ENCODE measurements around the gene TAS1R3. TPM values are rescaled to one million over a fixed set of nuclear protein-coding genes. Genes with fewer than 3 reads are reported as not detected.
"Not testable (repeated sequence)": the region's sequence is repeated elsewhere in the genome, so short reads cannot be mapped to it uniquely, and the experiment has no call there.

TAS1R3 gene
- total RNA-seq, 1 experiment from 2014 or later = 0.07 TPM

DNA sequence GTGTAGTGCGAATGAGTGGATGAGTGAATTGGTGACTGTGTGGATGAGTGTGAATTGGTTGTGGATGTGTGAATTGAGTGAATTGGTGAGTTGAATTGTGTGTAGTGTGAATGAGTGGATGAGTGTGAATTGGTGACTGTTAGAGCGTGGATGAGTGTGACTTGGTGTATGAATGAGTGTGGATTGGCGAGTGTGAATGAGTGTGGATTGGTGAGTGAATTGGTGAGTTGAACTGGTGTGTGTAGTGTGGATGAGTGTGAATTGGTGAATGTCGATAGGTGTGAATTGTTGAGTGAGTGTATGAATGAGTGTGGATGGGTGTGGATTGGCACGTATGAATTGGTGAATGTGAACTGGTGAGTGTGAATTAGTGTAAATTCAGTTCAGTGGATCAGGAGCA lies 36.2 kb downstream of the TAS1R3 start:
- no peak for ATAC-seq
- RAD21 ChIA-PET (ENCODE audit: low non-redundant PET in 1 of 2, low total read pairs in 2 of 2, uncharacterized antibody in 2 of 2, unreplicated experiment in 2 of 2) = no interaction called here
- DNase-seq (ENCODE audit: low read depth, low spot score) = no peak
- CTCF ChIA-PET = no interaction called here
- Histone ChIP-seq H3K4me3 (replicated peaks in 1 of 2; ENCODE audit: low read depth in 1 of 2, low read length in 2 of 2) (no peak overlapping the region), H3K9me2 (ENCODE audit: insufficient read depth) (0 out of 2 replicates have a peak, but pooled peaks cover 3% of the 10 kb centered on the region), H3K9me3 (ENCODE audit: control insufficient read depth in 1 of 2, insufficient read depth in 1 of 2, low read depth in 1 of 2, low read length in 2 of 2) (peaks cover 0 to 16% of the 10 kb centered on the region in 2 experiments; a peak in 1 of 4 replicates), H3K36me3 (ENCODE audit: control insufficient read depth in 1 of 2, insufficient read depth in 2 of 2, low read length in 2 of 2) (no peaks in the 10 kb centered on the region; a peak in 1 of 4 replicates), H3K9ac (ENCODE audit: low read length) (no peak overlapping the region), H2AFZ (ENCODE audit: low read depth, low read length, poor library complexity, severe bottlenecking) (no peak overlapping the region), H3K4me2 (ENCODE audit: low read length) (no peak overlapping the region), H3K79me2 (ENCODE audit: insufficient read depth, low read length) (peaks cover 3% of the 10 kb centered on the region; the same call in 1 of the 2 replicates), H4K20me1 (ENCODE audit: insufficient read depth) (no peaks in the 10 kb centered on the region), H3K27me3 (ENCODE audit: insufficient read depth, low read length) (no peaks in the 10 kb centered on the region), H3K27ac (ENCODE audit: low read depth, low read length) (no peak overlapping the region), H3K4me1 (ENCODE audit: control insufficient read depth in 1 of 2, insufficient read depth in 2 of 2, low read length in 2 of 2) (peaks cover 6 to 19% of the 10 kb centered on the region in 2 experiments; a peak in 3 of 4 replicates)
- POLR2A ChIA-PET = no interaction called here
- TF ChIP-seq, protein P1, sequence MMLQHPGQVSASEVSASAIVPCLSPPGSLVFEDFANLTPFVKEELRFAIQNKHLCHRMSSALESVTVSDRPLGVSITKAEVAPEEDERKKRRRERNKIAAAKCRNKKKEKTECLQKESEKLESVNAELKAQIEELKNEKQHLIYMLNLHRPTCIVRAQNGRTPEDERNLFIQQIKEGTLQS (IDR thresholded peaks at IDR 0.05) = no peak
- TF ChIP-seq JUND (IDR thresholded peaks at IDR 0.05) (no peak), POLR2A (IDR thresholded peaks at IDR 0.05; ENCODE audit: borderline replicate concordance, extremely low read depth, insufficient read depth, insufficient read length) (no peak)
- intact Hi-C loops (cut with micrococcal nuclease) = no loop called here
- BruUV-seq (replicated peaks) = no TSS peak

DNA sequence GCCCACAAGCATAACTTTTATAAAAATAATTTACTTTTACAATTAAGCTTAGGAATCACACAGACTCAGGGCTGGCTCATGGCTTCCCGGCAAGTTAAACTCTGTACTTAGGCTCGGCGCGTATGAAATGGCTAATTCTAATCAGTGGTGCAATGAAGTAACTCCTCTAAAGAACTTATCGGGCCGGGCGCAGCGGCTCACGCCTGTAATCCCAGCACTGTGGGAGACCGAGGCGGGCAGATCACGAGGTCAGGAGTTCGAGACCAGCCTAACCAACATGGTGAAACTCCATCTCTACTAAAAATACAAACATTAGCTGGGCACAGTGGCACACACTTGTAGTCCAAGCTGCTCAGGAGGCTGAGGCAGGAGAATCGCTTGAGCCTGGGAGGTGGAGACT lies 39.0 kb downstream of the TAS1R3 start:
- RAD21 ChIA-PET (ENCODE audit: low non-redundant PET in 1 of 2, low total read pairs in 2 of 2, uncharacterized antibody in 2 of 2, unreplicated experiment in 2 of 2); H3K9ac ChIP-seq (ENCODE audit: low read length); H3K9me2 ChIP-seq (ENCODE audit: insufficient read depth); ATAC-seq; CTCF ChIA-PET; H3K27me3 ChIP-seq (ENCODE audit: insufficient read depth, low read length); DNase-seq (ENCODE audit: low read depth, low spot score); BruUV-seq (replicated peaks); H4K20me1 ChIP-seq (ENCODE audit: insufficient read depth); H3K4me3 ChIP-seq (replicated peaks in 1 of 2; ENCODE audit: low read depth in 1 of 2, low read length in 2 of 2); H2AFZ ChIP-seq (ENCODE audit: low read depth, low read length, poor library complexity, severe bottlenecking); POLR2A ChIA-PET; H3K27ac ChIP-seq (ENCODE audit: low read depth, low read length); intact Hi-C loops (cut with micrococcal nuclease); H3K4me2 ChIP-seq (ENCODE audit: low read length): not testable (repeated sequence)
- H3K9me3 ChIP-seq (ENCODE audit: control insufficient read depth in 1 of 2, insufficient read depth in 1 of 2, low read depth in 1 of 2, low read length in 2 of 2) = peaks cover 0 to 16% of the 10 kb centered on the region in 2 experiments; a peak in 1 of 4 replicates
- peaks cover 29% of the 10 kb centered on the region for H3K79me2 ChIP-seq (ENCODE audit: insufficient read depth, low read length)
- H3K36me3 ChIP-seq (ENCODE audit: control insufficient read depth in 1 of 2, insufficient read depth in 2 of 2, low read length in 2 of 2) = peaks cover 0 to 11% of the 10 kb centered on the region in 2 experiments; a peak in 1 of 4 replicates
- peaks cover 10 to 24% of the 10 kb centered on the region in 2 experiments for H3K4me1 ChIP-seq (ENCODE audit: control insufficient read depth in 1 of 2, insufficient read depth in 2 of 2, low read length in 2 of 2)

Data from HCT116 (cell line).